GM18499 (cell line): ENCODE data around the gene TBX10.
"Not testable (repeated sequence)": the region's sequence is repeated elsewhere in the genome, so short reads cannot be mapped to it uniquely, and the experiment has no call there.

Source experiments
- ATAC-seq: cut with Tn5 transposase; IDR thresholded peaks from one replicate; pipeline ENCODE4 v1.9.1; 2021; ENCODE audit warnings: moderate number of reproducible peaks; ENCODE audit not compliant: insufficient read depth, unreplicated experiment

The TBX10 gene

DNA sequence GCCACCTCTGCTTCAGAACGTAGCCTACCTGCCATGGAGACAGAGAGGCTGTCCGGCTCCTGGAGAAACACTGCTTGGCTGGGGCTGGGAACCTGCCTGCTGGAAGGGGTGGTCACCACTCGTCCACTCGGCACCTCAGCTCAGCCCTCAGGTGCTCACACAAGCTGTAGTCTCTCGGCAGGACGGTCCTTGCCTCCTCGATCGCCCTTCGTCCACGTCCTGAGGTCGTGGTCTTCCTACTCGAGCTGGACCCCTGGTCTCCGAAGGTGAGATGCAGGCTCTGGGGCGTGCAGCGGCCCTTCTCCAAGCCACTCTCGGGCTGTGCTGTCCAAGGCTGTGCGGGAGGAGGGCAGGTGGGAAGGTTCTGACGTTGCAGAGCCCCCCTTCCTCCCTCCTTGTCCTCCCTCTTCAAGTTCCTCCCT, at the start of gene TBX10:
Gene TBX10 (minus strand): TSS at position 326 of the 422 bp plus-strand sequence. CDS start 291 bp downstream, at position 35.
- no peak for ATAC-seq

DNA sequence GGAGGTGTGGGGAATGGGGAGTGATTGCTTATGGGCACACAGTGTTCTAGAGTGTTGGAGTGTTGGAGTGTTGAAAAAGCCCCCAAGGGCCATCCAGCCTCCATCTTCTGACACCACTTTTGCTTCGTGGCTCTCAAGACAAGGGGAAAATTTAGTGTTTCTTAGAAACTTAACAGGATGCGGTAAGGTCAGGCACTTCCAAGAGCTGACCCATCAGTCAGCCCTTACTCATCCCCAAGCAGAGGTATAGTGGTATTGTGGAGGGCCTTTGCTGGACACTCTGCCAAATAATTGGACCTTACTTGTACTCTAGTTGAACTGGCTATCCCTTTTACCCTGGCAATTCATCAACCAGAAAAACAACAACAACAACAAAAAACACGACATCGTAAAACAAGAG, 49.6 kb upstream of the TBX10 start:
- no peak for ATAC-seq

DNA sequence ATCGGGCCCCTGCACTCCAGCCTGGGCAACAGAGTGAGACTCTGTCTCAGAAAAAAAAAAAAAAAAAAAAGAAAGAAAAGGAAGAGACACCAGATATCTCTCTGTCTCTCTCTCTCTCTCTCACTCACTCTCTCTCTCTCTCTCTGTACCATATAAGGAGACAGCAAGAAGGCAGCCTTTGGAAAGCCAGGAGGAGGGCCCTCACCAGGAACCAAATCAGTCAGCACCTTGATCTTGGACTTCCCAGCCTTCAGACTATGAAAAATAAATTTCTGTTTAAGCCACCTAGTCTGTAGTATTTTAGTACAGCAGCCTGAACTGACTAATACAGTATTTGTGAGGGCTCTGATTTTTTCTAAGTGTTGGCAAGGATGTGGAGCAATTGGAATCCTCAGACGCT, 48.4 kb upstream of the TBX10 start:
- no peak for ATAC-seq

GRCh38 chr11:67685641-67686332, 46.2 kb upstream of the TBX10 start:
- ATAC-seq = not testable (repeated sequence)

DNA sequence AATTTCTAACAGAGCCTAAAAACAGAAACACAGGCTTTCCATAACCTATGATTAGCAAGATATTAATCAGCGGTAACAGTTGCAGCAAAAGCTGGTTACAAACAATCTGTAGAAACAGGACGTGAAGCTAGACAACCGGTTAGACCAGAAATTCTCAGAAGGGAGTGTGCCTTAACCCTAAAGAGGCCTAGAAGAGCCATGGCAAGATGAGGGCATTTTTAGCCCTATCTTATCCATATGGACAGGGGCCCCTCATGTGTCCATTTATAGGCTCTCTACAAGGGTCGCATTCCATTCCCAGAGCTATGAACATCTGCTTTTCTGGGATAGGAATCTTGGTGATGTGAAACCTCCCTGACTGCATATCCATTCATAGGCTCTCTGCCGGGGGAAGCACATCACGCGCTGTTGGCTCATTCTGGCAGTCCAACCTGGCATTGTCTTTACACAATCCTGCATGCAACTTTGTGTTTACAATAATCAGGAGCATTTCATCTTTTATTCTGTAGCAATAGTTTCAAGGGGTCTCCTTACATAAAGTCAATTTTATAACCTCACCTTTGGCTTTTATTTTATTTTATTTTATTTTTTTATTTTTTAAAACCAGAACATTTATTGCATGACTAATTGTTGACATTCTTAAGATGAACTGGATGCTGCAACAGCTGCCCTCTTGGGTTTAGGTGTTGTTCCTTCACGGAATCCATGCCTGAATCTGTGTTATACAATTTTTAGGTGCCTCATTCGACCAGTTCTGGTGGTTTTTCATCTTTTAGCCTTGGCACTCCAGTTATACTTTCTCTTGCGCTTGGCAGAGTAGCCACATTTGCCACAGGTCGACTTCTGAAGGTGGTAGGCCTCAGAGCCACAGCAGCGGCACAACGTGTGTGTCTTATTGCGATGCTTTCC, 42.8 kb upstream of the TBX10 start:
- ATAC-seq = not testable (repeated sequence)

- no peak for ATAC-seq
Measured at GRCh38 chr11:67680696-67681470, 41.3 kb upstream of the TBX10 start.

DNA sequence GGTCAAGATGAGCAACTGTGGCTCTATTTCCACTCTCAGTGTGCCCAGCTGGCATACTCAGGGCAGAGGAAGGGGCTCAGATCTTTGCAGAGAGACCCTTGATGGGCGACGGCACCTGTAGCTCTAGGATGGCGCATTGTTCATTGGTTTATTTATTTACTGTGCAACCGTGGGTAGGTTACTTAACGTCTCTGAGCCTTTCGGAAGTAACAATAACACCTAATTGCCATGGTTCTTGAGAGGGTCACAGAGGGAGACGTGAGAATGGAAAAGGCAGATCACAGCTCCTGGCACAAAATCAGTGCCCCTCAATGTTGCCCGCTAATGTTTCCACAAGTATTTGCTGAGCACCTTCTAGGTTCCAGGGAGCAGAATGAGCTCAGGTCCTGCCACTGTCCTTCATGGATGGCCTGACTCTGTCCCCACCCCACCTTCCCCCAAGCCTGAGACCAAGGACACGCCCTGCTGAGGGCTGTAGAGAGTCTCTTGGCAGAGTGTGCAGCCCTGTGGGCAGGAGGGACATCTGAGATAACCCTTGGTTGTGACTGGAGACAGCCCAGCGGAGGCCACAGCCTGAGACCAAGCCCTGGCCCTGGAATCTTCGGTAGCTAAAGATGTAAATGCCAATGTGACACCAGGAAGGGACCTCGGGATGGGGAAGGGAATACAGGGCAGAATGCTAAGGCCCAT, 35.6 kb upstream of the TBX10 start:
- no peak for ATAC-seq

GRCh38 chr11:67674442-67674871, 34.9 kb upstream of the TBX10 start, which contains the start of gene ALDH3B2:
Gene ALDH3B2, minus strand, starts transcription at chr11:67674623. Its CDS starts 7,688 bp downstream, at chr11:67666935.
- no peak for ATAC-seq

- ATAC-seq = no peak
Measured at GRCh38 chr11:67673902-67674301, 34.3 kb upstream of the TBX10 start.

DNA sequence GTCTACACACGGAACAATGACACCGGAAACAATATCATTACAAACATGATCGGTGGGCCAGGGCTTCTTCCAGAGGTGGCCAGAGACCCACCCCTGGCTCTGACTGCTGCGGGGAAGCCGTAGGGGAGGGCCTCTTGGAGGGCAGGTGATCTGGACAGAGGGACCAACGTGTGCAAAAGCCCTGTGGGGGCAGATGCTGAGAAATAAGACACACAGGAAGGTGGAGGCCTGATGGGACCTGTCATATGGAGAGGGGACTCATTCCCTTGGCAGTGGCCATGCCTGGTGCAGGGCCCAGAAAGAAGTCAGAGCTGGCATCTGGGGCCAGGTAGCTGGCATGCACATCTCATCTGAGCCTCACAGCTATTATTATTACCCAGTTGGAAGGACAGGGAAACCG, 33.8 kb upstream of the TBX10 start:
- no peak for ATAC-seq

DNA sequence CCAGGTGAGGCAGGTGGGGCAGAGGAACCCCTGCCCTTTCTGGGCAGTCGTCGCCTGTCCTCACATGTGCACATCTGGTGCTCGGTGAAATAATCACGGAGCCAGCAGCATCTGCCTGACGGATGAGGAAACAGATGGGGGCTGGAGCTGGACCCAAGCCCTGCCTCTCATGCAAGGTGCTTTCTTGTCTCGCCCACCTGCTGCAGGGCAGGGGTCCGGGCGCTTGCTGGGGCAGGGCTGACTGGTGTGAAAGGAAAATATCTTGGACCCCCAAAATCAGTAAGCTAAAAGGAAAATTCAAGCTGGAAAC, 31.6 kb upstream of the TBX10 start:
- no peak for ATAC-seq

DNA sequence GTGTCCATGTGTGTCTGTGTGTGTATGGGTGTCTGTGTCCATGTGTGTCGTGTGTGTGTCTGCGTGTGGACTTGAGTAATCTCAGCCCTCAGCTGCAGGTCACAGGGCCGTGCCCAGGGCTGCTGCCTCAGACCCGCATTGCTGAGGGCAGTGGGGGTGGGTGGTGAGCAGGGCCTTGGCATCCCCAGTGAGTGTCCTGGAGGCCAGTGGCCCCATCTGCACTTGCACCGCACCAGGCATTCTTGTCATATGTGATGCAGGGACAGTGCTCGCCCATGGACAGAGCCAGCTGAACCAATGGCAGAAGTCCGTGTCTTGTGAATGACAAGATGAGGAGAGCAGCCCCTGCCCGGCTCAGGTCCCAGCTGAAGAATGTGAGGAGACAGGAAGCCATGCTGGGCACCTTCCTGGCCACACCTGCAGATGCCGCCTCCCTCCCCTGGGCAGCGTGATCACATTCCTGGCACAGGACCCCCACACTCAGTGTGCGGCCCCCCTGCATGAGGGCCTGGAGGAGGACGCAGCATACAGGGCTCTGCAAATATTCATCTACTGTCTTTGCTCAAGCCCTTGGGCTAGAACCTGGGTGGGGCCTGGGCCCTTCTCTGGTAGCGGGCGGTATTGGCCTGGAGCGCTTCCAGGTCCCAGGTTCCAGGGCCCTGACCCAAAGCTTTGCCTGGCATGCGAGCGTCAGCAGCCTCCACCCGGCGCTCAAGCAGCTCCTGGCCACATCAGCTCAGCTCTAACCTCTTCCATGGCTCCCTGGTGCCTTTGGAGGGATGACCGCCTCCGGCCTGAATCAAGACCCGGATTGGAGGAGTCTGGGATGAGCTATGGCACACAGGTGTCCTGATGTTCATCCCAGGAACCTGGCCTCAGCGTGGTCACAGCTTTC, 31.0 kb upstream of the TBX10 start:
- ATAC-seq = no peak

DNA sequence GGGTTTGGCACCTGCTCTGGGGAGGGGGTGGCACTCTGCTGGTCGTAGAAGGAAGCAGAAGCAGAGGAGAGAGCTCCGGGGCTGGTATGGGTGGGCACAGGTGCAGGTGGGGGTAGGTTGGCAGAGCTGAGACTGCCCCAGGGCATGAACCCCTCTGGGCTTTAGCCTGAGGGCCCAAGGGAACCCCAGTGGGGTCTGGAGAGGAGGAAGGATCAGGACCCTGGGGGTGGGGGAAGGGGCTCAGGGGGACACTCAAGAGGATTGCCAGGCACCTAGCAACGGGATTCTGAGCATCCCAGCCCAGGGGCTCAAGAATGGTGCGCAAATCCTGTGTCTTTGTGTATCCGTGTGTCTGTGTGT, 28.6 kb upstream of the TBX10 start:
- ATAC-seq = no peak

DNA sequence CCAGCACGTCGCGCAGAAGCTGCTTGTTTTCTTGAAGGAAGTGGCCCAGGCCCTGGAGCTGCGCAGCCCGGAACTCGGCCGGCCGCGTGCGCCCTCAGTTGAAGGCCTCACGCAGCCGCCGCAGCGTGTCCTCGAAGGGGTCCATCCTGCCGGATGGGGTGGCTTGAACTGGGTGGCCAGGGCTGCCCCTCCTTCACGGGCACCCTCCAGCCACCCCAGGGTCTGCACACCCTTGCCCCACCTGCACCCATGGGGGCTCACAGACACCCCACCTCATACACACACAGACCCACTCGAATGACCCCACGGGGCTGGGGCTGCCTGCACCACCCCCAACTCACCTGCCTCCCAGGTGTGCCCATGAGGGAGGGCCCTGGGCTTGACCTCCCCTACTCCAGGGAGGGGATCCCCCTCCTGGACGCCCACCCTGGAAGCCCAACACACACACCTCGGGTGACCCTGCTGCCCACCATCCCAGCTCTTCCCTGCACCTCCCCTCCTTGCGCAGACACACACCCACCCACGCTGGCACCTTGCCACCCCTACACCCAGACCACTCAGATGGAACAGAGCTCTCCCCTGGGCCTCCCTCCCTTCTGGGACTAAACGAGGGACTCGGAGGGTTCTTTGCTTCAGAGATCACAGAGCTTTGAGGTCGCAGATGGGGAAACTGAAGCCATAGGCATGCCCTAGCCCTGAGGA, 28.1 kb upstream of the TBX10 start:
- ATAC-seq = no peak

DNA sequence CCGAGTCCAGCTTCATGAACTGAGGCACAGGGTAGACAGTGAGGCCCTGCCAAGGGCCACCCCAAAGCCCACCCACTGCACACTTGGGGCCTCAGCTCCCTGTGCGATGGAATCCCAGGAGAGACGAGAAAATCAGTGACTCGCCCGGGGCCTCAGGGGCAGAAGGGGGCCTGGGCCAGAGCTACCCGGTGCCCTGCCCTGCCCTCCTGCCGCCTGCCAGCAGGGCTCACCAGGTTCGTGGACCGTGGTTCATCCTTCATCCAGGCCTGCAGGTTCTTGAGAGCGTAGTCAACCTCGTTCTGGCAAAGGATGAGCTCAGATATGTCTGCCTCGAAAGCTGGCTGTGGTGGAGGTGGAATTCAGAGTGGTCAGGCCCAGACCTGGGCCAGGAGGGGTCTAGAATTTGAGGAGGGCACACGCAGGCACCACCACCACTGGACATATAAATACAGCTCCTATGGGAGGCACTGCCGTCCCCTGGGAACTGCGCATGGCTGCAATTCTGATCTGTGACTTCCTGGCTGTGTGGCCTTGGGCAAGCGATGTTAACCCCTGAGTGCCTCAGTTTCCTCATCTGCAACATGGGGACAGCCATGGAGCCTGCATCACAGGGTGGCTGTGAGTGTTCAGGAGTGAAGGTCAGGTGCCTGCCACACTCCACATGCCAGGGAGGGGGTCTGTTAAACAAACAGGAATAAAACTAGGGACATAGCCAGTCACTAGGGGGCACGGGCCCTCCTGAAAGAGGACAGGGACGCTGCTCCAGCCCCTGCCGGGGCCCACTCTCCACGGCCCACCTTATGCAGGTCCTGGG, 27.3 kb upstream of the TBX10 start:
- no peak for ATAC-seq

GRCh38 chr11:67666303-67666645, 26.7 kb upstream of the TBX10 start:
- no peak for ATAC-seq

DNA sequence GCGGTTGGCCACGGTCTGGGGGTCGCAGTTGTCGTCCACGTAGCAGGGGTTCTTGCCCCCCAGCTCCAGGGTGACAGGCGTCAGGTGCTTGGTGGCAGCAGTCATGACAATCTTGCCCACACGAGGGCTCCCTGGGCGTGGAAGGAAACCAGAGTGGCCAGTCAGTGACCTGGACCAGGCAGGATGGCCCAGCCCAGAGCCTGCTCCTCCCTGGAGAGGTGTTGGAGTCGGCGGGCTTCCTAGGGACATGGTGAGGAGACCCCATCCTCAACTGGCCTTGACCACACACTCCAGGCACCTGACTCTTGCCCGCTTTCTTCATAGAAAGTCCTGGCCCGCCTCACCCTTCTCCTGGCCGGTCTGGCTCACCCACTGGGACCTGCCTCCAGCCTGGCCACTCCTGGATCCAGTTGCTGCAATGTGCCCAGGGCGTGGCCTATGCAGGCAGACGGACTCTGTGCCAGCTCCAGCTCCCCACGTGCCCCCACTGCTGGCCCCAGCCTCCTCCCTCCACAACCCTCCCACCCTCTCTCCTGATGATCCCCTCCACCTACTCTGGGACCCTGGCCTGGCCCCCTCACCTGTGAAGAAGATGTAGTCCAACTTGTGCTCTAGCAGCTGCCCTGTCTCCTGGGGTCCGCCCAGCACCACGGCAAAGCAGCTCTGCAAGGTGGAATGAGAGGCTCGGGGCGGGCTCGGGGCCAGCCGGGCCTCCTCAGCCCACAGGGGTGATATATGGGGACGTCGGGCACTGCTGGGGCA, 26.2 kb upstream of the TBX10 start:
- ATAC-seq = no peak
